ENCODE results near the gene NCEH1.
A peak's percentile ranks its signal among the peaks of the same experiment; 100 is the strongest.
"Not testable (repeated sequence)": the region's sequence is repeated elsewhere in the genome, so short reads cannot be mapped to it uniquely, and the experiment has no call there.

NCEH1 gene

GRCh38 chr3:172596394-172596706 is 114.5 kb downstream of the NCEH1 start:
- Histone ChIP-seq H3K9ac (ENCODE audit: low read length in 2 of 2) (no peak overlapping the region), H3K4me1 (ENCODE audit: control insufficient read depth, insufficient read depth, low read length) (peaks cover 2% of the 10 kb centered on the region), H3K4me3 (ENCODE audit: low read length in 2 of 2) (no peak overlapping the region), H3K27ac (ENCODE audit: low read length) (peak overlapping the region; percentile 49), H3K9me3 (ENCODE audit: control insufficient read depth in 2 of 2, low read length in 2 of 2) (no peaks in the 10 kb centered on the region), H3K27me3 (ENCODE audit: control insufficient read depth in 1 of 2, insufficient read depth in 2 of 2, low read length in 2 of 2) (no peaks in the 10 kb centered on the region), H3K36me3 (ENCODE audit: control insufficient read depth in 2 of 2, insufficient read depth in 2 of 2, low read length in 2 of 2) (no peaks in the 10 kb centered on the region)

- Histone ChIP-seq H3K9me3 (ENCODE audit: control insufficient read depth in 2 of 2, low read length in 2 of 2) (no peaks in the 10 kb centered on the region), H3K4me3 (ENCODE audit: low read length in 2 of 2) (peak overlapping the region; percentile 44 to 47), H3K36me3 (ENCODE audit: control insufficient read depth in 2 of 2, insufficient read depth in 2 of 2, low read length in 2 of 2) (no peaks in the 10 kb centered on the region), H3K27ac (ENCODE audit: low read length) (peak overlapping the region; percentile 49), H3K27me3 (ENCODE audit: control insufficient read depth in 1 of 2, insufficient read depth in 2 of 2, low read length in 2 of 2) (no peaks in the 10 kb centered on the region), H3K9ac (ENCODE audit: low read length in 2 of 2) (peak overlapping the region; percentile 22 to 25), H3K4me1 (ENCODE audit: control insufficient read depth, insufficient read depth, low read length) (peaks cover 2% of the 10 kb centered on the region)
Observed at GRCh38 chr3:172595664-172596393, 115.0 kb downstream of the NCEH1 start.

- H3K36me3 ChIP-seq (ENCODE audit: control insufficient read depth in 2 of 2, insufficient read depth in 2 of 2, low read length in 2 of 2); H3K27ac ChIP-seq (ENCODE audit: low read length); H3K4me1 ChIP-seq (ENCODE audit: control insufficient read depth, insufficient read depth, low read length); H3K4me3 ChIP-seq (ENCODE audit: low read length in 2 of 2); H3K9me3 ChIP-seq (ENCODE audit: control insufficient read depth in 2 of 2, low read length in 2 of 2); H3K27me3 ChIP-seq (ENCODE audit: control insufficient read depth in 1 of 2, insufficient read depth in 2 of 2, low read length in 2 of 2); H3K9ac ChIP-seq (ENCODE audit: low read length in 2 of 2): not testable (repeated sequence)
Observed at GRCh38 chr3:172594900-172595663, 115.8 kb downstream of the NCEH1 start.

- peaks cover 2% of the 10 kb centered on the region for H3K4me1 ChIP-seq (ENCODE audit: control insufficient read depth, insufficient read depth, low read length)
- H3K4me3 ChIP-seq (ENCODE audit: low read length in 2 of 2), result no peak overlapping the region
- no peaks in the 10 kb centered on the region for H3K27me3 ChIP-seq (ENCODE audit: control insufficient read depth in 1 of 2, insufficient read depth in 2 of 2, low read length in 2 of 2)
- H3K9me3 ChIP-seq (ENCODE audit: control insufficient read depth in 2 of 2, low read length in 2 of 2), result no peaks in the 10 kb centered on the region
- no peaks in the 10 kb centered on the region for H3K36me3 ChIP-seq (ENCODE audit: control insufficient read depth in 2 of 2, insufficient read depth in 2 of 2, low read length in 2 of 2)
- no peak overlapping the region for H3K9ac ChIP-seq (ENCODE audit: low read length in 2 of 2)
- no peak overlapping the region for H3K27ac ChIP-seq (ENCODE audit: low read length)
Observed at GRCh38 chr3:172592898-172593669, 117.8 kb downstream of the NCEH1 start.

GRCh38 chr3:172591876-172592771 is 118.7 kb downstream of the NCEH1 start:
- Histone ChIP-seq H3K27ac (ENCODE audit: low read length) (no peak overlapping the region), H3K4me1 (ENCODE audit: control insufficient read depth, insufficient read depth, low read length) (peaks cover 2% of the 10 kb centered on the region), H3K27me3 (ENCODE audit: control insufficient read depth in 1 of 2, insufficient read depth in 2 of 2, low read length in 2 of 2) (no peaks in the 10 kb centered on the region), H3K4me3 (ENCODE audit: low read length in 2 of 2) (no peak overlapping the region), H3K36me3 (ENCODE audit: control insufficient read depth in 2 of 2, insufficient read depth in 2 of 2, low read length in 2 of 2) (no peaks in the 10 kb centered on the region), H3K9ac (ENCODE audit: low read length in 2 of 2) (no peak overlapping the region), H3K9me3 (ENCODE audit: control insufficient read depth in 2 of 2, low read length in 2 of 2) (no peaks in the 10 kb centered on the region)

- no peaks in the 10 kb centered on the region for H3K9me3 ChIP-seq (ENCODE audit: control insufficient read depth in 2 of 2, low read length in 2 of 2)
- H3K4me1 ChIP-seq (ENCODE audit: control insufficient read depth, insufficient read depth, low read length), result no peaks in the 10 kb centered on the region
- no peak overlapping the region for H3K27ac ChIP-seq (ENCODE audit: low read length)
- H3K9ac ChIP-seq (ENCODE audit: low read length in 2 of 2), result no peak overlapping the region
- no peaks in the 10 kb centered on the region for H3K36me3 ChIP-seq (ENCODE audit: control insufficient read depth in 2 of 2, insufficient read depth in 2 of 2, low read length in 2 of 2)
- no peak overlapping the region for H3K4me3 ChIP-seq (ENCODE audit: low read length in 2 of 2)
- H3K27me3 ChIP-seq (ENCODE audit: control insufficient read depth in 1 of 2, insufficient read depth in 2 of 2, low read length in 2 of 2), result no peaks in the 10 kb centered on the region
Observed at GRCh38 chr3:172591125-172591605, 119.7 kb downstream of the NCEH1 start.

GRCh38 chr3:172586436-172586835 is 124.4 kb downstream of the NCEH1 start:
- Histone ChIP-seq H3K9ac (ENCODE audit: low read length in 2 of 2) (no peak overlapping the region), H3K4me3 (ENCODE audit: low read length in 2 of 2) (no peak overlapping the region), H3K9me3 (ENCODE audit: control insufficient read depth in 2 of 2, low read length in 2 of 2) (no peaks in the 10 kb centered on the region), H3K4me1 (ENCODE audit: control insufficient read depth, insufficient read depth, low read length) (no peaks in the 10 kb centered on the region), H3K27ac (ENCODE audit: low read length) (no peak overlapping the region), H3K27me3 (ENCODE audit: control insufficient read depth in 1 of 2, insufficient read depth in 2 of 2, low read length in 2 of 2) (no peaks in the 10 kb centered on the region), H3K36me3 (ENCODE audit: control insufficient read depth in 2 of 2, insufficient read depth in 2 of 2, low read length in 2 of 2) (no peaks in the 10 kb centered on the region)

GRCh38 chr3:172585954-172586353 is 124.9 kb downstream of the NCEH1 start:
- Histone ChIP-seq H3K27me3 (ENCODE audit: control insufficient read depth in 1 of 2, insufficient read depth in 2 of 2, low read length in 2 of 2) (no peaks in the 10 kb centered on the region), H3K9me3 (ENCODE audit: control insufficient read depth in 2 of 2, low read length in 2 of 2) (no peaks in the 10 kb centered on the region), H3K36me3 (ENCODE audit: control insufficient read depth in 2 of 2, insufficient read depth in 2 of 2, low read length in 2 of 2) (no peaks in the 10 kb centered on the region), H3K4me1 (ENCODE audit: control insufficient read depth, insufficient read depth, low read length) (no peaks in the 10 kb centered on the region), H3K9ac (ENCODE audit: low read length in 2 of 2) (no peak overlapping the region), H3K4me3 (ENCODE audit: low read length in 2 of 2) (no peak overlapping the region), H3K27ac (ENCODE audit: low read length) (no peak overlapping the region)

- Histone ChIP-seq H3K27me3 (ENCODE audit: control insufficient read depth in 1 of 2, insufficient read depth in 2 of 2, low read length in 2 of 2) (no peaks in the 10 kb centered on the region), H3K9ac (ENCODE audit: low read length in 2 of 2) (no peak overlapping the region), H3K27ac (ENCODE audit: low read length) (no peak overlapping the region), H3K4me3 (ENCODE audit: low read length in 2 of 2) (no peak overlapping the region), H3K9me3 (ENCODE audit: control insufficient read depth in 2 of 2, low read length in 2 of 2) (no peaks in the 10 kb centered on the region), H3K36me3 (ENCODE audit: control insufficient read depth in 2 of 2, insufficient read depth in 2 of 2, low read length in 2 of 2) (no peaks in the 10 kb centered on the region), H3K4me1 (ENCODE audit: control insufficient read depth, insufficient read depth, low read length) (no peaks in the 10 kb centered on the region)
Observed at GRCh38 chr3:172582712-172583111, 128.2 kb downstream of the NCEH1 start.

- H3K4me3 ChIP-seq (ENCODE audit: low read length in 2 of 2), result no peak overlapping the region
- no peak overlapping the region for H3K27ac ChIP-seq (ENCODE audit: low read length)
- H3K9me3 ChIP-seq (ENCODE audit: control insufficient read depth in 2 of 2, low read length in 2 of 2), result no peaks in the 10 kb centered on the region
- no peaks in the 10 kb centered on the region for H3K4me1 ChIP-seq (ENCODE audit: control insufficient read depth, insufficient read depth, low read length)
- H3K36me3 ChIP-seq (ENCODE audit: control insufficient read depth in 2 of 2, insufficient read depth in 2 of 2, low read length in 2 of 2), result no peaks in the 10 kb centered on the region
- H3K9ac ChIP-seq (ENCODE audit: low read length in 2 of 2), result no peak overlapping the region
- H3K27me3 ChIP-seq (ENCODE audit: control insufficient read depth in 1 of 2, insufficient read depth in 2 of 2, low read length in 2 of 2), result no peaks in the 10 kb centered on the region
Observed at GRCh38 chr3:172581757-172582166, 129.1 kb downstream of the NCEH1 start.

Data from stomach smooth muscle (tissue), 2 donors.